Measurements from ENCODE around the gene HLA-DPA1.

The HLA-DPA1 gene

GRCh38 chr6:33061987-33062386, 11.5 kb downstream of the HLA-DPA1 start:
- no peak for DNase-seq

DNA sequence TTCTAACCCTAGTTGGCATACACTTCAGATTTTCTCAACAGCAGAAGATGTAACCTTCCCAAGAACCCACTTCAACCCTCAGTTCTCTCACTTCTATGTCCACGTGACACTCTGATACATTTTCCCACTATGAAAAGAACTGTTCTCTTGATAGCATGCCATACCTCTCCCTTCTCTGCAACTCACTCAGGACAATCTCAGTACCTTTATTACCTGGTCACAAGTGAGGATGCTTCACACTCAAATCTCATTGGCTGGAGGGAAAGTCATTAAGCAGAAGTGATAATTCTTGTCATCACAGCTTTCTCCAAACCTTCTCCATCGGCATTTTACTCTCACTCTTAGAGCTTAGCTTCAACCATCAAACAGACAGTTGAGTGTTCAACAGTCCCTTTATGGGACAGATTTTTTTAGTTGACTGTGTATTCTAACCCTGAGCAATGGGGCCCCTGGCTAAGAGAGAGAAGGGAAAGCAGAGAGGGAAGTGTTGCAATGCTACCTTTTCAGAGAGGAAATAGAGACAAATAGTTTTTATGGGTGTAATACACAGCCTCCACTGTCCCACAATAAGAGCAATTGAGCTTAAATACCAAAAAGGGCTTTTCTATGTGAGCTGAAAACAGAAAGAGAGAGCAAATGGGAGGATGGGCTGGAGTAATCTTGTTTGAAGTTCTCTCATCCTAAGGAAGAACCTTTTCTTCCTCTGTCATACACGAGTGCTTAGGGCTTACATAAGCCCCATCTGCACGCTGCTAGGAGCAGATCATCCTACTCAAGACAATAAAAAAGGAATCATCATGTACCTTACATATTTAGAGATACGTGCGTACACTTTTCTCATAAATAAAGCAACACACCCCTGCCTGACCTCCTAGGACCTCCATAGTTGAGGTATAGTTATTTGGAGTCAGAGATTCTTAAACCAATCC, 16.0 kb downstream of the HLA-DPA1 start:
- no peak for DNase-seq

DNA sequence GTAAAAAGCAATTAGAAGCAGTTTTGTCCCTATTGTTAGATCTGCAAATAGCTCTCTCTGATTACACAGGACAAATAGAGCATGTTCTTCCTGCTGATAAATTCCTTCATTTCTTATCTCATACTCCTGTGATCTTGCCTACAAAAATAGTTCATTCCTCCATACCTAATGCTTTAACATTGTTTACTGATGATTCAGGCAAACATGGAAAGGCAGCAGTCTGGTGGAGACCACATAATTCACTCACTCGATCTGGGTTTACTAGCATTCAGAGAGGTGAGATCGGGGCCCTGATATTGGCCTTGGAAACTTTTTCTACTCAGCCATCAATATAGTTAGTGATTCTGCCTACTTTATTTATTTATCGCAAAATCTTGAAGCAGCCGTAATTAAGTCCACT, 20.2 kb downstream of the HLA-DPA1 start:
- no peak for DNase-seq

DNA sequence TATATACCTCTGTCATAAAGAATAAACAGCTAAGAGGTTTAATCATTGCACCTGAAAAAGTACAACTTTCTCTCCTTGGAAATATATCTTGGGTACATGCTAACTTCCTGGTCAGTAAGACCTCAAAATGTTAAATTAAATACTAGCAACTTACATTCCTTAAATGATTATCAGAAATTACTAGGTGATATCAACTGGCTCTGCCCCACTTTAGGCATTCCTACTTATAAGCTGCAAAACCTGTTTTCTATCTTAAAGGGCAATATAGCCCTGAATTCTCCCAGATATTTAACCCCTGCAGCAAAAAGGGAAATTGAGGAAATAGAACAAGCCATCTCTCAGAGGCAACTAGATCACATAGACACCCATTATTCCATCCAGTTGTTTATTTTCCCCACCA, 20.8 kb downstream of the HLA-DPA1 start:
- no peak for DNase-seq

- DNase-seq: no peak
These were observed 23.2 kb downstream of the HLA-DPA1 start for GRCh38 chr6:33050014-33050810.

- no peak for DNase-seq
These were observed 24.0 kb downstream of the HLA-DPA1 start for GRCh38 chr6:33049323-33050013.

GRCh38 chr6:33040157-33040556, 33.3 kb downstream of the HLA-DPA1 start:
- DNase-seq: no peak

- DNase-seq: no peak
These were observed 36.9 kb downstream of the HLA-DPA1 start for GRCh38 chr6:33036535-33036934.

DNA sequence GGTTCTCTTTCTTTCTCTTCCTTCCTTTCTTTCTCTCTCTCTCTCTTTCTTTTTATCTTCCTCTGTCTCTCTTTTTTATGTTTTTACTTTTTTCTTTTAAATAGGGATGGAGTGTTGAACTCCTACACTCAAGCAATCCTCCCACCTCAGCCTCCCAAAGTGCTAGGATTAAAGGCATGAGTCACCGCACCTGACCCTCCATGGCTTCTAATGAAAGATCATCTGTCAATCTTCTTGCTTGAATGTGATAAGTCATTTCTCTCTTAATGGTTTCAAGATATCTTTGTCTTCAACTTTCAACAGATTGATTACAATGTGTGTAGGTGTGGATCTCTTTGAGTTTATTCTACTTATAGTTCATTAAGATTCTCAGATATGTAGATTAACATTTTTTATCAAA, 38.9 kb downstream of the HLA-DPA1 start:
- DNase-seq: no peak

GRCh38 chr6:33030245-33030644, 43.2 kb downstream of the HLA-DPA1 start:
- DNase-seq: no peak

GRCh38 chr6:33029328-33030184, 43.9 kb downstream of the HLA-DPA1 start:
- DNase-seq: no peak

GRCh38 chr6:33028220-33028849, 45.1 kb downstream of the HLA-DPA1 start:
- DNase-seq: no peak

- no peak for DNase-seq
These were observed 48.9 kb downstream of the HLA-DPA1 start for GRCh38 chr6:33024521-33024920.

GRCh38 chr6:33023536-33023935, 49.9 kb downstream of the HLA-DPA1 start:
- DNase-seq: no peak

DNA sequence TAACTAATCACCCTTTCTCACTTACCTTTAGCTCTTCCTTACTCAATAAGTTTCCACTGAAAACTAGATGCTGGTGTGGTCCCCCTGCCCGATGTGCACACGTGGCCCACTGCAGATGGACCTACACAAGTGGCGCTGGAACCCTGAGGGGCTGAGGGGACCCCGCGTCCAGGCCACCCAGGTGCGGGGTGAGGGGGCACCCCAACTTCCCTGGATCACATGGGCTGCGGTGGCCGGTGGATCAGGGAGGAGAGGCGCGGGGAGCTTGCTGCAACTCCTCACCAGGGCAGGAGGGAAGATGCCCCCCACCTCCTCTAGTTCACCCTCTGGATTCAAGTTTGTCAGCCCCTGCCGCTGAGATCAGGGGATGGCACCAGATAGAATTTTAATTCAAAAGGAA, 51.5 kb downstream of the HLA-DPA1 start:
- no peak for DNase-seq

GRCh38 chr6:33019372-33019771, 54.1 kb downstream of the HLA-DPA1 start:
- no peak for DNase-seq

DNA sequence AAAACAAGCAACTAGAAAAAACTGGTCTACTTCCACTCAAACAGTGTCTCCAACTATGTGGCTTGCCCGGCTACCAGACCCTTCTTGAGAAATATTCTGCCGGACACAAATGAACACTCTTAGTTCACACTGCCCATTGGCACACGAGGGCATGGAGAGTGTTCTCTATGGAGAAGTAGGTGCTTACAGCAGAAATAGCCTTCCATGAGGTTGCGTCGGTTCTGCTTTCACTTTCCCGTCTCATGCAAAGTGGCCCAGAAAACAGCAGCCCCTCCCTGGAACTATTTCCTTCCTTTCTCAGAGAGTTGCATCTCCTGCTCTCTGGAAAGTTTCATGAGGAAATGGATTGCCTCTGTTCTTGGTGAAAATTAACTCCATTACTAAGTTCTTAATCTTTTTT, 54.5 kb downstream of the HLA-DPA1 start:
- DNase-seq: peak; percentile 20

- no peak for DNase-seq
These were observed 55.0 kb downstream of the HLA-DPA1 start for GRCh38 chr6:33018418-33018817.

DNA sequence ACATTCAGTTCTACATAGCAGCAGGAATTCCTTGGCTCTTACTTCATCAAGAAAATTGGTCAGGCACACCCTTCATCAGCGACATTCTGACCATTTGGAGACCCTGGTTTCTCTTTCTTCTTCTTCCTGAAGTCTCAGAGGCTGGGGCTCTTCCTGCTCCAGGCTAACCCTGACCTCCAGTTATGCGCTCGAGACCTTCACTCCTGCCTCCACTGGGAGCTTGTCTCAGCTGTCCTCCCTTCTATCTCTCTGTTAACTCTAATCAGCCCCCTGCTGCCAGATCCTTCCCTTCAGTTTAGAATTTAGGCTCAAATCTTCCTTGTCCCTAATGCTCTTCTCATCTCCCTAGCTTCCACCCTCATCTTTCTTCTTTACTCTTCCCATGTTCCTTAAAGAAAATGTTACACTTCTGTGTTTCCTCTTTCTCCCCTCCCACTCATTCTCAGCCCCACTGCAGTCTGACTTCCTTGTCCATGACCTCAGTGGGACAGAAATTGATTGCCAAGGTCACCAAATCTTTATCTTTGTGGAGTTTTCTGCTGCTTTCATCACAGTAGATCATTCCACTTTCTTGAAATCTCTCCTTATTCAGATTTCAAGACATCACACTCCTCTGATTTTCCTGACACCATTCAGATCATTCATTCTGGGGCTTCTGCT, 55.6 kb downstream of the HLA-DPA1 start:
- DNase-seq: no peak

- DNase-seq: no peak
These were observed 56.4 kb downstream of the HLA-DPA1 start for GRCh38 chr6:33017018-33017417.

DNA sequence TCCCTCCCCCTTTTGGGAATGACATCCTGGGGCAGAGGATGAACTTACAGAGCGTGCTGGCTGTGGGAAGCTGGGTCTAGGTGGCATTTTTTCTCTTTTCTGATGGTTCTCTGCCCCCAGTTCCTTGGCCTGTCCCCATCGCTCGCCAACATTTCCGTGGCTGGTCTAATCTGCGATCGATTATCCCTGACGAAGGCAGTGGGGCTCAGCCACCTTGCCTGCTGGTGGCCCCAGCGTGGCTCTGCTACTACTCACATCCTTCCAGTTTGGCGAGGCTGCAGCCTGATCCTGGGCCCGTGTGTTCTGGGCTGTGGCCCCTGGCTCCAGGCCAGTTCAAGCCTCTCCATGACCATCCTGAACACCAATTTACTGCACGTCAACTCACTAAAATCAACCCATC, 57.7 kb downstream of the HLA-DPA1 start:
- no peak for DNase-seq

Measured in activated effector memory CD4-positive, alpha-beta T cell treated with Interleukin-2 at 50 U/mL for 16 hours (primary cell).